Limb (tissue), 2 donors: Measurements from ENCODE around the gene EGFL6.

Source experiments
- DNase-seq, 2 donors: peaks; one replicate each; pipeline ENCODE4 v3.0.0-alpha.2; 2016; ENCODE audit errors: extremely low spot score in 2 of 2

The EGFL6 gene, protein sequence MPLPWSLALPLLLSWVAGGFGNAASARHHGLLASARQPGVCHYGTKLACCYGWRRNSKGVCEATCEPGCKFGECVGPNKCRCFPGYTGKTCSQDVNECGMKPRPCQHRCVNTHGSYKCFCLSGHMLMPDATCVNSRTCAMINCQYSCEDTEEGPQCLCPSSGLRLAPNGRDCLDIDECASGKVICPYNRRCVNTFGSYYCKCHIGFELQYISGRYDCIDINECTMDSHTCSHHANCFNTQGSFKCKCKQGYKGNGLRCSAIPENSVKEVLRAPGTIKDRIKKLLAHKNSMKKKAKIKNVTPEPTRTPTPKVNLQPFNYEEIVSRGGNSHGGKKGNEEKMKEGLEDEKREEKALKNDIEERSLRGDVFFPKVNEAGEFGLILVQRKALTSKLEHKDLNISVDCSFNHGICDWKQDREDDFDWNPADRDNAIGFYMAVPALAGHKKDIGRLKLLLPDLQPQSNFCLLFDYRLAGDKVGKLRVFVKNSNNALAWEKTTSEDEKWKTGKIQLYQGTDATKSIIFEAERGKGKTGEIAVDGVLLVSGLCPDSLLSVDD

DNA sequence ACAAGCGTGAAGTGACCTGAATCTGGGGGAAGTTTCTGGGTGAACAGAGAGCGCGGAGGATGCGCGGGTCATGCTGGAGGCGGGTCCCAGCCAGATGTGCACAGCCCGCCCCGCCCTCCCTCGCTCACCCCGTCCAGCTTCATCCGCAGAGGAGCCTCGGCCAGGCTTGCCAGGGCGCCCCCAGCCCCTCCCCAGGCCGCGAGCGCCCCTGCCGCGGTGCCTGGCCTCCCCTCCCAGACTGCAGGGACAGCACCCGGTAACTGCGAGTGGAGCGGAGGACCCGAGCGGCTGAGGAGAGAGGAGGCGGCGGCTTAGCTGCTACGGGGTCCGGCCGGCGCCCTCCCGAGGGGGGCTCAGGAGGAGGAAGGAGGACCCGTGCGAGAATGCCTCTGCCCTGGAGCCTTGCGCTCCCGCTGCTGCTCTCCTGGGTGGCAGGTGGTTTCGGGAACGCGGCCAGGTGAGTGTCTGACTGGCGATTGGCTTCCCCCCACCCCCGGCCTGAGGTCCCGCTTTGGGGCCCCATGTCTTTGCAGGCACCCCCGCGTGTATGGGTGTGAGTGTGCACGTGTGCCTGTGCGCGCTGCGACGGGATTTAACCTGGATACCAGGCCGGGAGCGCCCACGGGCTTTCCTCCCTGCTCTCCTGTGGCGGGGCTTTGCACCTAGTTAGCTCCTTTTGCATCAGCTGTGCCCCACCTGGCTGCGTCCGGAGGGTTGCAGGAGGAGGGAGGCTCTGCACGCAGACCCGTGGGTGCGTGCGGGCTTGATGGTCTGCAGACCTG lies at the start of gene EGFL6:
EGFL6 (plus strand) TSS at position 123 of the 782 bp plus-strand sequence; CDS start at position 384, 261 bp downstream.
- DNase-seq: peak in 1 of 2 donors; percentile 36

DNA sequence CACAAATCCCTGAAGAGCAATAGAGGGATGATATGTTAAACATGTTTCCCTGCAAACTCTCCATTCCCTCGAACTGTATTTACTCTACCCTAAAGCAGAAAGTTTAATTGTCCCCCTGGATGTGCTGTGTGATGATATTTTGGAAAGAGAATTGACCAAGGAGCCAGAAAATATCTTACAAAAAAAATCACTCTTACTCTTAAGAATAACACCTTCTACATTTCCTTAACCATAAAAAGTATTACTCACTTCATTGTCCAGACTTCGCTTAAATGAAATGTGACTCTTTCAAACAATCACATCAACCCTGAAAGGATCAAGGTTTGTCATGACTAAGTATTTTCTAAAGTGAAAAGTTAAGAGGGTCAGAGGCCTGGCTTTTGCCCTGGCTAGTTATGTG lies 49.0 kb upstream of the EGFL6 start:
- no peak for DNase-seq

DNA sequence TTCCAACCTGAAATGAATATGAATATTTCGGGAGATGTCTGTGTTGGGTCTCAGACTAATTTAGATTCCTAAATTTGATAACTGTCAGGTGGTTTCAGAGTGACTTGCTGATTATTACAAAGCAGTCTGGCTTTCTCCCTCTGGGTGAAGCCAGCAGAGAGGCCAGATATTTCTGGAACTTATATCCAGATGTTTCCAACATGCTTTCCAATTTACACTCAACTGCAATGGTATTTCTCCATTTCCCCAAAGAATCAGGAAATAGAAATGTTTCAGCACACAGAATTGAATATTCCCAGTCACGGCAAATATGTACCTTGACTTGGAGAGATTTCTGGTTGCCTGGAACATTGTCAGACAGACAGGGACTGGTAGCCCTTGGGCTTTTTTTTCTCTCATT lies 48.5 kb upstream of the EGFL6 start:
- DNase-seq: peak in 1 of 2 donors; percentile 60

DNA sequence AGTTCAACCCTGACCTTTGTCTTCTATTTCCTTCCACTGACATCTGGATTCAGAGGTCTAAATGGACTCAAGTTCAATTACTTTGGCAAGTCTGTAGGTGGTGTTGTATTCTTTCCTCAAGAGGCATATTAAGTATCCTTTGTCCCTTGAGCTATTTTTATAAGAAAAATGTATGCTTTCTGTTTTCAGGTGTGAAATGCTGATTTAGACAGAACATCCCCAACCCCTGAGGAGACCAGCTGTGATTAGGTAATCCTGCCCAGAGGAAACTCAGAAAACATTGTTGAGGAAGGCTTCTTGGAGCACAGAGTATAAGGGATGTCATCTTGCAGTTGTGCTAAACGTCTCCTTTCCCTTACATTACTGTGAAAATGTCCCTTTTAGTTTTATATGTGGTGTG lies 46.6 kb upstream of the EGFL6 start:
- no peak for DNase-seq

DNA sequence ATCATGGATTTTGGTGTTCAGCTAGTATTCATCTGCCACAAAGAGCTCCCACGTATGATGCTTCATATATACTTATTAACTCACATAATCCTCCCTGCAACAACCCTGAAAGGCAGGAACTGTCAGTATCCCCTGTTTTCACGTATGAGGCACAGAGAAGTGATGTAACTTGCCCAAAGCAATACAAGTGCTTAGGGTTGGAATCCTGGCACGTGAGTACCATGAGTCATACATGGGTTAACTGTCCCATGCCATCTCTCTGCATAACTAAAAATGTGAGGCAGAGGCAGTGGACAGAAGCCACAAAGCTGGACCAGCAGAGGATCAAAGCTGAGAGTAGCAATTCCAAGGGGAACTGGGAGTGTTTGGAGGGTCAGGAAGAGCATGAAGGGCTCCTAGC lies 35.7 kb upstream of the EGFL6 start:
- no peak for DNase-seq

DNA sequence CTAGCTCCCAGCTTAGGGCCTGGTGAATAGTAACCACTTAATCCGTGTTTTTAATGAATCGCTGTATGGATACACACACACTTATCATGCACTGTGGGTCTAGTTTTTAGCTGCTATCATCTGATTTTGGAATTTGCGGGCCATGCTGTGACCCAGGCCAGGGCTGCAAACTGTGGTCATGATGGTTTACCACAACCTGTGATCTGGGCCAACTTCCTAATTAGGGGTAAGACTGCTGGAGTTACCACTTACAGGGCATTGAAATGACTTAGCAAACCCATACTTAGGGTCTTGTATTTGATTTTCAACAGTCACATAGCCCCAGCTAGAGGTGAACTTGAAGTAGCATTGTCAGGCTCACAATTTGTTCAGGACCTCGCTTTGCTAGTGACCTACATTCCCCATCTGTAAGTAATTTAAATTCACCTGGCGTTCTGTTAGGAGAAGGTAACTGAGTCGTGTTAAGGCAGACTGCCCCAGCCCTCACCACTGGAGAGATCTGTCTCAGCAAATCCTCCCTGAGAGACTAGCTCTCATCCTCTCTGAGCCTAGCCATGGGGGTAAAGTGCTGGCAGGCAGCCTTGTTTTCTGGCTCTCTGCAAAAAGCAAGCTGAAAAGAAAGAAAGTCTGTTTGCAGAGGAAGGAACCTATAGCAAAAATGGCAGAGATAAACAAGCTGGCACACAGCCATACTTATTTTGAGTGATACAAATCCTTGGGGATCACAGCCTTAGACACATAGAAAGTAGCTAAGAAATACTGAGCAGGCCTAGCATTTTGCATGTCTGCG lies 33.8 kb upstream of the EGFL6 start:
- no peak for DNase-seq

DNA sequence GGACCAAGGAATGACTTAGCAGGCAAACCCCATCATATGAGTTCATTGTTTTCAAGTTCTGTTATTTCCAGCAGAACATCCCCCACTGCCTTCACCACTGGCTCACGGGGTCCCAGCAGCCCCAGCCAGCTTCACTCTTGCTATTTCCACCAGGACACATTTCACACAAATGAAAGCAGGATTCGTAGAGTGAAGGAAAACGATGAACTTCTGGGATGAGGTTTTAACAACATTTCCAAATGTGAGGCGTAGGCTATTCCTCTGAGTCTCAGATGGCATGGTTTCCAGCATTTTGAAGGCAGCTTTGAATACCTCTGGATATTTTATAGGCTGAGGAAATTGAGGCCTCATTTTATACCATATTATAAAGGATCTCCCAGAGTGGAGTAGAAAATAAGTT lies 32.9 kb upstream of the EGFL6 start:
- no peak for DNase-seq

DNA sequence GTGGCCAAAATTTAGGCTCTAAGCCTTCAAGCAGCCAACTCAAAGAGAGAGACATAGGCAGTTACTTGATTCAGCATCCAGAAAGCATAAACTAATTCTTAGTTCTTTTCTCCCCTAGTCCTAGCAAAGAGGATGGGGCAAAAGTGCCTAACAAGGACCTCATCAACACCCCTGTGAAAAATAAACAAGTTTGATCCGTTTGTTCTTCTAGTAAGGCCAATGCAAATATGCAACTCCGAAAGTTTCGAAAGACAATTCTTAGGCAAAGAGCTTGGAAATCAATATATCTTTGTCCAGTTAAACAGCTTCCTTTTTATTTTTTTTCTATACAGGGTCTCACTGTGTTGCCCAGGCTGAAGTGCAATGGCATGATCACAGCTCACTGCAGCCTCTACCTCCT lies 31.0 kb upstream of the EGFL6 start:
- no peak for DNase-seq

DNA sequence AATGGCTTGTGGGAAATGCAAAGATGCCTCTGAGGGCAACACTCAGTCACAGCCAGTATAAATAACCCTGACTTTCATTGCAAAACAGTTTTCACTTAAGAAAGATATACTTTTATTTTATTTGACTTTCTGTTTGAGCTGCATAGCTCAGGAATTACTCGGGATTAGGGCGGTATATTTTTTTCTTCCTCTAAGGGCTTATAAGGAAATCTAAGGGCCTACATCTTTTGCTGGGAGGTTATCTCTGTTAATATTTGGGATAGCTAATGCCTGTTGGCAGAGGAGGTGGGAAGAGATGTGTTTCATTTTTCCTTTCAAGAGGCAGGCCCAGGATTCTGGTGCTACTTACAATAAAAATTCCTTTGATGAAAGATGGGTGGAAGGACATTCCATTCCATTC lies 28.8 kb upstream of the EGFL6 start:
- no peak for DNase-seq

DNA sequence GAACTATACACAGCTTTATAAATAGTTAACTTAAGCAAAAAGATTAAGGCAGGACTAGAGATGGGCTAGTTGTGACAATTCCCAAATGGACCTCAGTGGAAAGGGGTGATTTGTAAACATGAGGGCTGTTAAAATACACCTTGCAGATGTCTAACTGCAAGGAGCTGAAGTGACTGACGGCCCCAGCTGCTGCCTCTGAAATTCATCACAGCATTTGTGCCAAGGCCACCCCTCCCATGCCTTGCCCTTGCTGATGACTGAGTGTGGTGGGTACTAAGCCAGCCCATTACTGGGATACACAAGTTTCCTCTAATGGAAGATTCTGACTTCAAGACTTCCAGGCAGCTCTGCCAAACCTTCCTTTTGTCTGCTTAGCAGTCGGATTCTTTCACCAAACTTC lies 23.7 kb upstream of the EGFL6 start:
- no peak for DNase-seq

DNA sequence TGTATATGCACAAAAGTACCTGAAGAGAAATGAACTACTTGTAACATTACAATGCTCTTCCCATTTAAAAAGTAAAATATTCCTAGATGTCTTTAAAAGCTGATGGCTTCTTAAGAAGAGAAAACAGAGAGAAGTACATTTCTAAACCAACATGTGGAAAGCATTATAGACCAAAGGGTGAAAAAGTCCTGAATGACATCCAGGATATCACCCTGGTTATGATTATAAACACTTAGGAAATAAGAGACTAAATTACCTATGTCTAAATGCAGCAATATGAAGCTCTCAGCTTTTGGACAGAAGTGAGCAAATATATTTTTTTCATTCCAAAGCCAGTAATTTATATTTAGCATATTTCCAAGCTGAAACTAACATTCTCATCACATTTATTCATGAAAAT lies 21.7 kb upstream of the EGFL6 start:
- peak in 1 of 2 donors; percentile 32 for DNase-seq

DNA sequence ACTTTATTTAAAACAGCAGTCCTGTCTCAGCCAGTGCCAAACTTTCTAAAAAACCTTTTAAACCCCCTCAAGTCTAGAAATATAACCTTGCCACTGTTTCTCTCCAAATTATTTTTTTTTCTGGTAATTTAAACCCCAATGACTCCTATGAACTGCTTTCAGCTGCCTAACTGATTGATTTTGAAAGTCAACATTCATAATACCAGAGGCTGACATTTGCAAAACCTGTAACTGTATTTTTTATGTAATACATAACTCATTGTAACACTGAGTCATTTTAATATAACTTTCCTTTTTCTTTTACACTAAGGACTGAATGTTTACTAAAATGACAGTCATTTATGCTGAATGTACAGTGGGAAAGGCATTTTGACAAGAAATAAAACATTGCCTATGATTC lies 19.1 kb upstream of the EGFL6 start:
- DNase-seq: no peak

DNA sequence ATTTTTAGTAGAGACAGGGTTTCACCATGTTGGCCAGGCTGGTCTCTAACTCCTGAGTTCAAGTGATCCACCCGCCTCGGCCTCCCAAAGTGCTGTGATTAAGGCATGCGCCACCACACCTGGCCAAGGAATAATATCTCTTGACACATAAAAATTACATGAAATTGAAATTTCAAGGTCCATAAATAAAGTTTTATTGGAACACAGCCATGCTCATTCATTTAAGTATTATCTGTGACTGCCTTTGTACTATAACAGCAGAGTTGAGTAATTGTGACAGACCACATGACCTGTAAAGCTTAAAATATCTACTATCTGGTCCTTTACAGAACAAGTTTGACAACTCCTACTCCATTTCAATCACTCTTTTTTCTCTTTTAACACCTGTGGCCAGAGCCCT lies 17.8 kb upstream of the EGFL6 start:
- DNase-seq: no peak

DNA sequence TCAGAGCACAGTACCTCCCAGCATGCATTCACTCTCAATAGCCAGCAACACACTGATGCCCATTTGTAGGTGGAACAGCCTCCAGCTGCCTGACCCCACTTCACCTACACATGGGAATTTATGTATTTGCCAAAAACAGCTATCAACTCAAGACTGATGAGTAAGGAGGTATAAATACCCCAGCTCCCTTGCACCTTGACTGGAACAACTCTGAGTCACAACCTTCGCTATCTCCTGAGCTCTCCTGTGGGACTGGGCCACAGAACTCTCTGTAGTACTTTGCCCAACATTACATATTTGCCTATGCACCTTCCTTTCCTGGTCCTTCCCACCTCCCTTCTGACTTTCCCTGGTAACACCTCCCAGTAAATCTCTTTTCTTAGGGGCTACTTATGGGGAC lies 16.5 kb upstream of the EGFL6 start:
- no peak for DNase-seq

DNA sequence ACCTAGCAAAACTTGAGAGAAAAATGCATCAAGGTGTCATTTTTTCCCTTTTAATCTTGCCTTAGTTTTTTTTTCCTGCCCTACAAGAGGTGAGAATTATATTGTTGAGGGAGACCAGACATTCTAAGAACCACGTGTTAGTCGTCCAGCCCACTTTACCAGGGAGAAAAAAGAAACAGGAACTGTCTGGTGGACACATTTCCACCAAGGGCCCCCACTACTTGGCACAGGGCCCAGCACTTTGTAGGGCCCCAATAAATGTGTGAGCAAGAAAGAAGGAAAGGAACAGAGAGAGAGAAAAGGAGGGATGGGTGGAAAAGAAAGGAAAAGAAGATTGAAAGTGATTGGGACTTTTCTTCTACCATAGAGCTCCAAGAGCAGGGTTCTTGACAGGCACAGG lies 3.9 kb upstream of the EGFL6 start:
- DNase-seq: no peak

DNA sequence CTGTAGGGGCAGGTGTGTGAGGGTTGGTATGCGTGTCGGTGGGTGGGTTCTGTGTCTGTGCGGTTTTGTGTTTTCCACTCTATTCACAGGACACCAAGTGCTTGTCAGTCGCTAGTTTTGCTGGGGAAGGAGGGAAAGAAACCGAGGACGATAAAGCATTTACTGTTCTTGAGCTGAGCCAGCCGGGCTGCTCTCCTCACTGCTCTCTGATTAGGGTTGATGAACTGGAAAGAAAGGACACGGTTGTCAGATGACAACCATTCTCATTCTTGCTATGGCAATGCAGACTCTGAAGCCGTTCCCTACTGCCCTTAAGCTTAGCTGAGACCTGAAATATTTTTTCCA lies 832 bp downstream of the EGFL6 start:
- no peak for DNase-seq

DNA sequence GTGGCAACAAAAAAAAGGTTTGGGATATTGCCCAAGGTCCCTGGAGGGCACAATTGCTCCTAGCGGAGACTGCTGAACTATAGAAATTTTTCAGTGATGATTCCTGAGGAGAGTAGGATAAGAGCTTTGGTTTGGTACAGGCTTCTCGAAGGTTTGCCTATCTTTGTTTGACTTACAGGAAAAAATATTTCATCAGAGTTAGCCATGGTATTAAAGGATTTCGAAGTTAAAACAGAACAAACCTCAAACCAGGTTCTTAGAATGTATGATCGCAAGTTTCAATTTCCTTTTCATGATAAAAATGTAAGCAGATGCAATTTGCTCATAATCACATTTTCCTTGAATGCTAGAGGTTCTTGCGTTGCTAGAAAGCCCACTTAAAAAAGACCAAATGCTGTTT lies 1.7 kb downstream of the EGFL6 start:
- no peak for DNase-seq

DNA sequence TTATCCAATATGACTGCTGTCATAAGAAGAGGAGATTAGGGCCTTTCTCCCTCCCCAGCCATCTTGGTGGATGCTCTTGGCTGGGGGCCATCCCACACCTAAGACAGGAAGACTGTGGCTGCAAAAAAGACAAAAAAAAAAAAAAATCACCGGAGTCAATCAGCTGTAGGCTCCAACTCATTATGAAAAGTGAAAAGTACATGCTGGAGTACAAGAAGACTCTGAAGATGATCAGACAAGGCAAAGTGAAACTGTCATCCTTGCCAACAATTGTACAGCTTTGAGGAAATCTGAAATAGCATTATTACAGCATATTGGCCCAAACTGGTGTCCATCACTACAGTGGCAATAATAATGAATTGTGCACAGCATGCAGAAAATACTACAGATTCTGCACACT lies 5.2 kb downstream of the EGFL6 start:
- no peak for DNase-seq

DNA sequence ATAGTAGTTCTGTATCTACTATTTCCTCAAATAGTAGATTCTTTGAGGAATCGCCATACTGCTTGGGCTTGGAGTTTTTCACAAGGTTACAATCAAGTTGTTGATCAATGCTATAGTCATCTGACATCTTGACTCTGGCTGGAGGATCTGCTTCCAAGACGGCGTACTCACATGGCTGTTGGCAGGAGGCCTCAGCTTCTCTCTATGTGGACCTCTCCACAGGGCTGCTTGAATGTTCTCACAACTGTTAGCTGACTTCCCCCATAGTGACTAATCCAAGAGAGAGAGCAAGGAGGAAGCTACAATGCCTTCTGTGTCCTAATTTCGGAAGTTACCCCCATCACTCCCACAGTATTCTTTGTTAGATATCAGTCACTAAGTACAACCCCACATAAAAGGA lies 10.3 kb downstream of the EGFL6 start:
- no peak for DNase-seq

DNA sequence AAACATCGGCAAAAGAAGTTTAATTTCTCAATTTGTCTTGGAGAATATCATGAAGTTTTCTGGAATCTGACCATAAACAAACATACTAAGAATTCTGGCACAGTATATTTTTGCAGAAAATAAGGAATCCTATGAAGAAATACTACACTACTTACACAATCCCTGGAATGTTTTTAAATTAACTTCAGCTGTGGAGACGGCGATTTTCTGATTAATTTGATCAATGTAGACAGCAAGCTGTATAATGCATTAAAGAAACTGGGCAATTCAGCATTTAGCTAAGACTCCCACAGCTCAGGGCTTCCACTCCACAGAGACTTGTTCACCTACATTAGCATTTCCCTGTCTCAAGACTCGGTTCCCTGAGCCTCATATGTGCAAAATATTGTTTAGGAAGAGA lies 12.2 kb downstream of the EGFL6 start:
- no peak for DNase-seq

DNA sequence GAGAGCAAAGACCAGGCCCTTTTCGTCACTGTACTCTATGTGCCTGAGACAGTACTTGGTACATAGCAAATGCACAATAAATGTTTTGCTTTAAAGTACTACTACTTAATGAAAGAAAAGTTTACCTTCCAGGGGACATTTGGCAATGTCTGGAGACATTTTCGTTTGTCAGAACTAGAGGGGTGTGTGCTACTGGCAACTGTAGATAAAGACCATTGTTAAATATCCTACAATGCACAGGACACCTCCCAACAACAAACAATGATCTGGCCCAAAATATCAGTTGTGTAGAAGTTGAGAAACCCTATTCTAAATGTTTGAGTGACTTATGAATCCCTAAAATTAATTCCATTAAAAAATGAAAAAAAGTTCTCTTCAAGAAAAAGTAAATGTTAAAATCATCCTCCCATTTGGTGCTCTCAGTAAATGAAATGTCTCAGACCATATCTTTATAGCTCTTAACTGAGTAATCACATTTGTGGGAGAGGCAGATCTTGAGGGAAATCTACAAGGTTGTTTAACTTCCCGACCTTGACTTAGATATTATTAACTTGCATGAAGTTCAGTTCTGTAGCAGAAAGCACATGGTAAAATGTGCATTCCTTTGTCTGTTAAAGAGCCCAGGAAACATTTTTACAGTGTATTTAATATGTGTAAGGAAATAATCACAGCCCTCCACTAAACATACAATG lies 18.5 kb downstream of the EGFL6 start:
- no peak for DNase-seq
